Right ventricle myocardium superior (tissue), 1 donor: Measurements from ENCODE around the gene FAM98C. TPM values are rescaled to one million over a fixed set of nuclear protein-coding genes. Genes with fewer than 3 reads are reported as not detected.
A peak's percentile ranks its signal among the peaks of the same experiment; 100 is the strongest.

ENCODE experiments used
- ATAC-seq: fragments of 200-7000 bp; cut with Tn5 transposase; one replicate; pipeline ENCODE4 v1.9.1; 2020; ENCODE audit warnings: mild to moderate bottlenecking; ENCODE audit not compliant: poor library complexity
- DNase-seq: peaks from one replicate; pipeline ENCODE4 v3.0.0-alpha.2; 2020
- intact Hi-C: fragments of 100-400 bp; cut with DNase I; formaldehyde crosslinking; loops from one replicate; pipeline ENCODE4 v1.11.2; 2022
- total RNA-seq: library from RNA; stranded (reverse); fragmentation: NEBNext Ultra II Directional; extraction: Animal tissue kit (Norgen Biotek cat#: 25700); gene quantifications from one replicate; pipeline ENCODE4 v1.2.1, GENCODE V29; 2021
- donor health status: DM: no; HTN: yes; CAD: no; lungs with severe emphysema.

FAM98C gene
- total RNA-seq, 1 donor from 2014 or later, result 10.5 TPM

DNA sequence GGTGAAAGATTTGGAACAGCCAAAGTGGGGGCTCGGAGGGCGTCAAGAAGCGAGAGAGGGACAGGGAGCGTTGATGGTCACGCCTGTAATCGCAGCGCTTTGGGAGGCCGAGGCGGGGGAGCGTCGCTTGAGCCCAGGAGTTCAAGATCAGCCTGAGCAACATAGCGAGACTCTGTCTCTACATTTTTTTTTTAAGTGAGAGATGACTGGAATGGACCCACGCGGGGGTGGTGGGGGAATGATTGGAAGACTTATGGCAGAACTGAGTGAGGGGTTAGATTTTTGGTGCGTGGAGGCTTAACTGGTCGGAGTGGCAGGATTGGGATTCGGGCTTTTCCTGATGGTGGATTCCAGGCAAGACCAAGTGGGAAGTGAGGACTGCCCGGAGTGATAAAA is 27.8 kb upstream of the FAM98C start:
- DNase-seq (no peak), ATAC-seq (peak; percentile 2)
- intact Hi-C loops, result loop anchor here (2.0 kb wide), 1 partner anchor 40 kb away; the partner anchor contains the start of gene CATSPERG

DNA sequence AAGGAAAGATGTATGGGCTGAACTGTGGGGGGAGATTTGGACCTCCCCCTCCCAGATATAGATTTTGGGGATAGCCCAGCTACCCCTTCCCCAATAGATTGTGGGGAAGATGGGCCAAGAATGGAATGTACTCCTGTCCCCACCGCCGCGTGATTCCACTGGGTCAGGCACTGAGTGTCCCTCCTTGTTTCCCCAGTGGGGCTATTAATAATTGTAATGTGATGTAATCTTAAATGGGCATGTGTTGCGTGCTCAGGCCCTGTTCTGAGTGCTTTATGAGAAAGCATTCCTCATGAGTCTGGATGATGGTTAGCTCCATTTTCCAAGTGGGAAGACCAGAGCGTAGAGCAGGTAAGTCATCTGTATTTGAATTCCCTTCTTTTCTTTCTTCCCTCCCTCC is 27.1 kb upstream of the FAM98C start:
- no peak for DNase-seq
- intact Hi-C loops, result loop anchor here (2.0 kb wide), 1 partner anchor 41 kb away; the partner anchor contains the start of gene CATSPERG

DNA sequence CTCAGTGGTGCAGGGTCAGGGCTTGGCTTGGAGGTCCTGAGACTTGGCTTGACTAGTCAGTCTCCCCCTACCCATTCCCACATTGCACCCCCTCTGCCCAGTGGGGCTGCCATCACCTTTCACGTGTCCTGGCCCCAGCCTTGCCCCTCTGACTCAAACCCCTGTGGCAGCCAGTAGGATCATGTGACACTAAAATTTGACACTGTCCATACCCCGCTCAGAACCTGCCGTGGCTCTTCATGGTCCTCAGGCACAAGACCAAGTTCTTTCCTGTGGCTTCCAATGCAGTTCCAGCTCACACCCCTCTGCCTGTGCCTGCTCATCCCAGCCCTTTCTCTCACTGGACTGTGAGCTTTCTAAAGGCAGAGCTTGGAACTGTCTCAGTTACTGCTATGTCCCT is 26.3 kb upstream of the FAM98C start:
- DNase-seq, result no peak
- intact Hi-C loops, result no loop called here
- ATAC-seq, result no peak

More for the DNA sequence above, 27.1 kb upstream of the FAM98C start:
- ATAC-seq, result peak; percentile 17

DNA sequence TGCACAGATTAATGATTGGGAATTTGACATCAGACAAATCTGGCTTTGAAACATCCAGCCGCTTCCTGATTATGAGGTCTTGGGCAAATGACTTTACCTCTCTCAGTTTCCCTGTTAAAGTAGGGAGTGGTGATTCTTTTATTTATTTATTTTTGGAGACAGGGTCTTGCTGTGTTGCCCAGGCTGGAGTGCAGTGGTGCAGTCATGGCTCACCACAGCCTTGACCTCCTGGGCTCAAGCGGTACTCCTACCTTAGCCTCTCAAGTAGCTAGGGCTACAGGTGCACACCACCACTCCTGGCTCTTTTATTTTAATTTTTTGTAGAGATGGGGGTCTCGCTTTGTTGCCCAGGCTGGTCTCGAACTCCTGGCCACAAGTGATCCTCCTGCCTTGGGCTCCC is 25.8 kb upstream of the FAM98C start:
- ATAC-seq, result no peak
- intact Hi-C loops, result no loop called here
- DNase-seq, result no peak

DNA sequence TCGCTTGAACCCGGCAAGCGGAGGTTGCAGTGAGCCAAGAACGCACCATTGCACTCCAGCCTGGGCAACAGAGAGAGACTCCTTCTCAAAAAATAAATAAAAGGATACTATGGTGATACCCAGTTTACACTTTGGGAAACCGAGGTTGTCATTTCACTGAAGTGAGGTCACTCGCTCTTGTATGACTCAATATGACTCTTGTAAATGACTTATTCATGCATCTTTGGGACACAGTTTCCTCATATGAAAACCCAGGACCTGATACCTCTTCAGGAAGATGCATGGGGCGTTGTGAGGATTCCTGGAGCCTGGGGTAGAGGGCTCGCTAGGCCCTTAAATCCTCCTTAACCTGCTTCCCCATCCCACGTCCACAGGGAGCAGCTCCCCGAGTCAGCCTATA is 24.0 kb upstream of the FAM98C start:
- intact Hi-C loops, result no loop called here
- no peak for ATAC-seq
- DNase-seq, result no peak

DNA sequence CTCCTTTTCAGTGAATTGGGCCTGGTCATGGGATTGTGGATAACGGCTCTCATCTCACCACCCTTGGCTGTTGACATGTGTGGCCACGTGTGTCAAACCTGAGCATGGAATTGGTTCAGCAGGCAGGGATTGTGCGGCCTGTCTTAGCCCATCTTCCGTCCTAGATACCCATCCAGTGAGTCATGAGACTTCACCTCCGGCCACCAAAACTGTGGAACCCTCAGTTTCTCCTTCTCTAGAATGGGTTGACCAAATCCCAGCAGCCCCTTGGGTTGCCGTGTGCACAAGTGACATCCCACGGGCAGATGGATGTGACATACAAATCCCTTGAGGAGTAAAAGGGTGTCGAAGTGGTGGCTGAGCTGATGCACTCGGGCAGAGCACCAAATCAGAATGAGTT is 21.8 kb upstream of the FAM98C start:
- DNase-seq, result no peak
- intact Hi-C loops, result no loop called here

DNA sequence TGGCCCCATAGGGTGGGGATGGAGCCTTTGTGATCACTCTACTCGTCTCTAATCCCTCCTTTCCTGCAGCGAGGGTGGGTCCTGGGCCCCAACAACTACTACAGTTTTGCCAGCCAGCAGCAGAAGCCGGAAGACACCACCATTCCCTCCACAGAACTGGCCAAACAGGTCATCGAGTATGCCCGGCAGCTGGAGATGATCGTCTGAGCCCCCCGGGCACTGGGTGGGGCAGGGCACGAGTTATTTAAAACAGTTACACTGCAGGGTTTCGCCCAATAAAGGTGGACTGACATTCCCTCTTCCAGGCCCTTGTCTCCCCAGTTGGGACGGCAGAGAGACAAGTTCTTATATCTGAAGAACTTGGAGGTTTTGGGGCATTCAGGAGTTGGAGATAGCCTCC is 19.7 kb upstream of the FAM98C start:
- ATAC-seq (no peak), DNase-seq (no peak)
- intact Hi-C loops, result no loop called here

More for the DNA sequence above, 21.8 kb upstream of the FAM98C start:
- ATAC-seq, result no peak

DNA sequence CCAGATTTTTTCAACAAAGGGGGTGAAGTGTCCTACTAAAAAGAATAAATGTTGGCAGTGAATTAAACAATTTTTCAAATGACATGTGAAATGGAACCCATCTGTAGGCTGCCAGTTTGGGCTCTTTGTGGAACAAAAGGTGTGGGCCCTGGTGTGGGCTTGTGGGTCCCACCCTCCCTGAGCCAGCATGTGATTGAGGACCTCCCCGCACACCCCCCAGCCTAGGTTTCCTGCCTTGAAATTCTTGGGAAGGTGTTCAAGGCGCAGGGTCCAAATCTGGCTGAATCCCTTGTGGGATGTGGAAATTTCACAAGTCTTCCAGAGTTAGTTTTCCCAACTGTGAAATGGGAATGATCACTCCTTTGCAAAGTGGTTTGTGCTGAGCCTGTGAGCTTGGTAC is 19.1 kb upstream of the FAM98C start:
- no peak for DNase-seq
- intact Hi-C loops, result no loop called here
- no peak for ATAC-seq

DNA sequence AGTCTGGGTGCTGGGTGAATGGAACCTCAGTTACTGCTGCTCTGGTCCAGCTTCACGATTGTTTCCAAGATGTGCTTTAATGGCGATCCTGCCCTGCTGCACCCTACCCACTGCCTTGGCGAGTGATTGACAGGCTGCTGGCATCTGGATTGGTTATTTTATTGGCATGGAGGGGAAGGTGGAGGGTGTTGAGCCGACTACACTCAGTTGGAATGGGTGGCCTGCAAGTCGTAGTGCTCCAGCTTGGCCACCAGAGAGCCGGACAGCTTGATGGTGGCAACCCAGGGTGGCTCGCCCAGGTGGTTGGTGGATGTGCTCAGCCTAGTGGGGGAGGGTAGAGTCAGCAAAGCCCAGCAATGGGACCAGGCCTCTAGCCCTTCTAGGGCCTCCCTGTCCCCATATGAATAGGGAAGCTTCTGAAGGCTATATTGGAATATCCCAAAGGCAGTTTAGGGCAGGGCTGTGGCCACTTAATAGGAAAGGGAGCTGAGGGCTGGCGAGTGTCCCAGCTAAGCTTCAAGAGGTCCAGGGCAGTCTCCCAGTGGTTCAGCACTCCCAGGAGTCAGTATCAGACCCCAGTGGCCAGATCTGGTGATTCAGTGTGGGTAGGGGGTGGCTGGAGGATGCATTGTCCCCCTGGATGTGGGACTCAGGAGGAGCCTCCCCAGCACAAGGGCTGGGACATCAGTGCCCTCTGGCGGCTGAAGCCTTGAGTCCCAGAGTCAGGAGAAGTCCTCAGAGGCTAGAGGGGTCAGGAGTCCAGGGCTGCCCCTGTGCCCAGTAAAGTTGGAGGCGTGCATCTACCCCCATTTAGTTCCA is 18.5 kb upstream of the FAM98C start:
- intact Hi-C loops, result no loop called here
- no peak for DNase-seq

DNA sequence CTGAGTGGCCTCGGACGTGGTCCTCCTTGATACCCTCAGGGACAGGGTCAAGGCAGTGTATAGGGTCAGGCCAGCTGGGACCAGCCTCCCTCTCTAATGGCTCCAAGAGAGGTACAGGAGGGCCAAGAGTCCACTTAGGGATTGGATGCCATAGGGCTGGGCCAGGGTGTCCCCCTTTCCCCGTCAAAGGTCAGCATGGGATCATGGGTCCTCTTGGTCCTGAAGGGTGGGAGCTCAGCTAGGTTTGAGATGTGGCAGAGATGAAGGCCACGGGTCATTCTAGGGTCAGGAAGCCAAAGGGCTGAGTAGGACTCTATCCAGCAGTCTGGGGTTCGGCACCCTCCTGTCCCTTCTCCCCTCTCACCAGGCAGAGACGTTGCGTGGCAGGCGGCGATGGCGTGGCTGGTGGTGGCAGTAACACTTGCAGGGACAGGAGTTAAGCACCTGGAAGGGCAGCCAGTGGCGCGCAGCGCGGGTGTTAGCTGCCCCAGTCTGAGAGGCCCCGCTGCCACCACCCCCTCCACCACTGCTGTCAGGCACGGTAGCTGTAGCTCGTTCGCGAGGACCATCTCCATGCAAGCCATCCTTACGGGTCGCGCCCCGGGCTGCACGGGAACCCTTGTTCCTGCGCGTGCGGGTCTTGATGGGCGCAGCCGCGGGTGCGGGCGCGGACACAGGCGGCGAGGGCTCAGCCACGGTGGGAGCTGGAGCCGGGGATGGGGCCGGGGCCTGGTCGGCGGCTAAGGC is 17.7 kb upstream of the FAM98C start:
- intact Hi-C loops, result no loop called here
- DNase-seq (no peak), ATAC-seq (no peak)

More for the DNA sequence above, 18.5 kb upstream of the FAM98C start:
- no peak for ATAC-seq

DNA sequence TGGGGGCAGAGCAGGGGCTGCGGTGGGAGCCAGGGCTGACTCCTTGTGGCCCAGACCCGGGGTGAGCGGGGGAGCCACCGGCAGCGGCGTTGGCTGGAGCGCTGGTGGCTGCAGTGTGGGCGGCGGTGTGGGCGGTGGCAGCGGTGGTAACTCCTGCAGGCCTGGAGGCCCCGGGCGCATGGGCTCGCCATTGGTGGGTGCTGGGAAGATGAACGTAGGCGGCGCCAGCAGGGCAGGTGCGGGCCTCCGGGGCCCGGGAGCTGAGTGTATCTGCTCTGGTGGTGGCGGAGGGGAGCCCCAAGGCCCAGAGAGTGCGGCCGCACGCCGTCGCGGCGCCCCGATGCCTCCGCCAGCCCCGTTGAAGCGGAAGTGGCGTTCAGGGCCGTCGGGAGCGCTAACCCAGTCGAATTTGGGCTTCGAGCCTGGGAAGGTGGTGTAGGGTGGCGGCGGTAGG is 17.1 kb upstream of the FAM98C start:
- intact Hi-C loops, result no loop called here
- ATAC-seq (no peak), DNase-seq (no peak)

DNA sequence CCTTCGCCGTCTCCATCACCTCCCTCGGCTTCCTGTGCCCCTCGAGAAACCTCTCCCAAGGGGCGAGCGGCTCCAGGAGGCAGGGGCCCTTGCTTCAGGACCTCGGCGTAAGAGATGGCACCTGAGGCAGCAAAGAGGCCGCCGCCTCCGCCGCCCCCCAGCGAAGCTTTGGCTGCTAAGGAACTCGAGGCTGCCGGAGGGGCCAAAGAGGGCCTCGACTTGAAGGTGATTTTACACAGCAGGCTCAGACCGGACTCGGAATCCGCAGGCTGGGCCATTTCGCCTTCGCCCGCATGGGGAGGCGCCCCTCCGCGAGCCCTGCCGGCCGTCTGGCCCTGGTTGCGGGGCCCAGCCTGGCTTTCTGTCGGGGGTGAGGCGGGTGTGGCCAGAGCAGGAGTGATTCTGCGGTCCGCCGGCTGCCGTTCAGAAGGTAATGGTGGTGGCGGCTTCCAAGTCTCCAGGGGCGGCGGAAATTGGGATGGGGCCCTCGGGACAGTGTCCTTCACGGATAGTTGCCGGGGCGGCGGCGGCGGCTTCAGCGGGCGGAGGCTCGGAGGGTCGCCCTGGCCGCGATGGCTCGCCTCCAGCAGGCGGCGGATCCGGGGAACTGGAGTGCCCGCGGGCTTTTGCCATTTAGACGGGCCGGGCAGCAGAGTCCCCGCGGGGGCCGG is 16.5 kb upstream of the FAM98C start:
- ATAC-seq (no peak), DNase-seq (no peak)
- intact Hi-C loops, result no loop called here

DNA sequence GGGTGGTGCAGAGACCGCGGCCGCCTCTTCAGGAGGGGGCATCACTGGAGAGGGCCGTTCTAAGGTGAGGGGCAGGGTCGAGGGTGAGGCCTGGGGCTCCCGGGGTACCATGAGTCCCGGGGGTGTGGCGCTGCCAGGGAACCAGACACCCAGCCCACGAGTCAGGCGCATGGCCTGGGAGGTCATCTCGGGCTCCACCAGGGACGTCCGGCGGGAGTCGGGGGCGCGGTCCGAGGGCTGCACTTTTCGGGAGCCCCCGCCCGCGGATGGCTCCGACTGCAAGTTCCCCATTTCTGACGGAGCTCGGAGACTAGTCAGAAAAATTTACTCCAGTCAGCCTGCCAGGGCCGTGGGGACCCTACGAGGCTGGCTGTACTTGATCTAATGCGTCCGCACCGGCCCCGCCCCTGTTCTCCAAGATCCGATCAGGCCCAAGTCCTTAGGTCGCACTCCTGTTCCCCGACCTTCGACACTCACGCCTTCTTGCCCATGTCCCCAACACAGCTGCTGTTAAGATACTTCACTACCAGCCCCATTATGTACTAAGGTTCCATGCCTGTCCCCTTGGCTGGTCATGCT is 15.8 kb upstream of the FAM98C start:
- peak; percentile 56 for DNase-seq
- ATAC-seq, result peak; percentile 4

DNA sequence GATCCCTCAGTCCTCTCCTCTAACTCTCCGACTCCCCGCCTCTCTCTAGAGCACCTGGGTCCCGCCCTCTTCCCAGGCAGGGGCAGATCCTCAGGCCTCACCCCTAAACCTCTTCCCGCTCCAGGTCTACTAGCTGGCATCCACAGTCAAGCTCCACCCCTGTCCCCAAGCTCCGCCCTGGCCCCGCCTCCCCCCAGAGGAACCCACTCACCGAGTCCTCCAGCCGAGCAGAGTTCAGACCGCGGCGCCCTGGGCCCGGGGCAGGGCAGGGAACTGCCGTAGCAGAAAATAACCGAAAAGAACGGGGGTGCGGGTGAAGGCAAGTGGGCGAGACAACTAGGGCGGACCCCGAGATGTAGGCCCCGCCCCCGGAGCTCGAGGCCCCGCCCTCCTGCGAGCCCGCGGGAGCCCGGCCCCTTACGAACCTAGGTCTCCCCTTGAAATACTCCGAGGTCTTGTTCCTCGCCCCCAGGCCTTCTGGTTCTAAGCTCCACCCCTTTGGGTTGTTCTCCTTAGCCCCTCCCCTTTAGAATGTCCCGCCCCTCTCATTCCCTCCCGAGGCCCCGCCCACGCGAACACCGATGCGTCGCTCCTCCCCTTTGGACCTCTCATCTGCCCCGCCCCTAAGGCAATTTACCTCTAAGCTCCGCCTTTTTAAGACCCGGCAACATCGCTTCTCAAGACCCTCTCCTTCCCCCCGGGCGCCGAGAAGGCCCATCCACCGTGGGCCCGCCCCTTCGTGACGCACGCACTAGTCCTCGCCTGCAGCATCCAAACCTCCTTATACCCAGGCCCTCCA is 15.1 kb upstream of the FAM98C start, which contains the start of gene GGN:
Gene GGN (minus strand): TSS at position 485 of the 799 bp plus-strand sequence. CDS start 773 bp downstream, outside the sequence.
- peak; percentile 82 for DNase-seq
- intact Hi-C loops, result no loop called here

More for the DNA sequence above, 15.8 kb upstream of the FAM98C start:
- intact Hi-C loops, result no loop called here

DNA sequence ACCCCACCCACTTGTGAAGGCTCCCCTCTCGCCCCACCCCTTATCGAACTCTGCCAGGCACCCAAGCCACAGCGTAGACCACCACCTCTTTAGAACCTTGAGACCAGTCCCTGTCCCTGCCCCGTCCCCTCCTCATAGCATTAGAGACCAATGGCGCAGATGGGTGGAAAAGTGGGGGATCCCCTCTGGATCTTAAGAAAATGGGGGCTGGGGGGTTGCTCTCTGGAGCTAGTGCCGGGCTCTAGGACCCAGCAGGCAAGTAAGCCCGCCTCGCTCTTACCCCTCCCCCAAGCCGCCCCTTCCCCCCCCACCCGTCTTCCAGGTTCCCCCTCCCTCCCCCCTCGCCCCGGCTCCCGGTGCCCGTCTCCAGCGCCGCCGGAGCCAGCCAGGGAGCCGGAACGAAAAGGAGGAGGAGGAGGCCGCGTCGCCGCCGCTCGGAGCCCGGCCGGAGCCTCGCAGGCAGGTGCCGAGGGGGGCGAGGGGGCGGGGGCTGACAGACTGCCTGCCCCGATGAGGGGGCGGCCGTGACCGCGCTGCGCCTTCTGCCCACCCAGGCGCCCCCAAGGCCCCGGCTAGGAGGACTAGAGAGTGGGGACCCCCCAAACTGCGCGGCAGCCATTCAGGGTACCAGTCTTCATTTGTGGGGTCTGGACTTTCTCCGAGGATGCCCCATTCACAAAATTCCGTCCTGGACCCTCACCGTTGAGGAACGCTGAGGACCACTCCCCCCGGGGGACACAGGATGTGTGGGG is 14.4 kb upstream of the FAM98C start, which contains the start of gene SPRED3:
Gene SPRED3 (plus strand): TSS at position 349 of the 752 bp plus-strand sequence. CDS start 1,606 bp downstream, outside the sequence.
- no peak for DNase-seq
- ATAC-seq, result peak; percentile 9
- intact Hi-C loops, result no loop called here

More for the DNA sequence above, 15.1 kb upstream of the FAM98C start, which contains the start of gene GGN:
- ATAC-seq, result peak; percentile 74

DNA sequence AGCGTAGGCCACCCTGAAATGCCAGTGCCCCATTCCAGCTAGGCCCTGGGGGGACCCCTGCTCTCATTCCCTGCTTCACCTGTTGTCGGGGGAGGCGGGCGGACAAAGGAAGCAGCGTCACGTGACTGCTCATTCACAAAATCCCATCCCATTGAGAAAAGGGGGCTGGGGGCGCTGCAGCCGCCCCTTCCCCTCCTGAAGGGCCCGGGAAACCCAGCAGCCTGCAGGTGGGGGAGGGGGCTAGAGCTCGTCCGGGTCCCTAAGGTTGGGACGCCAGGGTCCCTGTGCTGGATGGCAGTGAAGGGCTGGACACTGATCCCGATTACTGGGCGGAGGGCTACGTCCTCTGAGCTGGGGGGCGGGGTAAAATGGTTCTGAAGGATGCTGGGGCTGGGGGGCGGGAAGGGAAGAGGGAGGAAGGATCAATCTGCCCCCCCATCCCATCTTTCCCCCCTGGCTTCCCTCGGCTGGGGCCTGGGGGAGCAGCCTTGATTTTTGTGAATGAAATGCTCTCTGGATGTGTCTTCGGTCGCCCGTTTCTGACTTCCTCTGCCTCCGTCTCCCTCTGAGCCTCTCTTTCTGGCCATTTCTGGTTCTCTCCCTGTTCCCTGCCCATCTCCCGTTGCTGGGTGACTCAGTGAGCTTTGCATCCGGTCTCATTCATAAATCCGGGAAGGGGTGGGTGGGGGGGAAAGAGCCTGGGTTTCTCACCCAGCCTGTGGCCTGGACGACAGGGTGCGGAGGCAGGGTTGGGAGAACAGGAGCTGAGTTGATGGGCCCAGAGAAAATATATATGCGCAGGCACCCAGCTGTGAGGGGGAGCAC is 13.6 kb upstream of the FAM98C start:
- no peak for DNase-seq
- ATAC-seq, result no peak
- intact Hi-C loops, result no loop called here
